Erythroblast (primary cell): ENCODE results near the gene MOXD1.

ENCODE experiments used
- GATA1 ChIP-seq: IDR thresholded peaks from 2 replicates; pipeline ENCODE4 v1.6.1; 2011; ENCODE audit warnings: low read depth, mild to moderate bottlenecking, control low read depth, low read length, moderate library complexity
- POLR2A ChIP-seq: IDR thresholded peaks from 2 replicates; pipeline ENCODE4 v1.6.1; 2011; ENCODE audit warnings: mild to moderate bottlenecking, low read length

DNA sequence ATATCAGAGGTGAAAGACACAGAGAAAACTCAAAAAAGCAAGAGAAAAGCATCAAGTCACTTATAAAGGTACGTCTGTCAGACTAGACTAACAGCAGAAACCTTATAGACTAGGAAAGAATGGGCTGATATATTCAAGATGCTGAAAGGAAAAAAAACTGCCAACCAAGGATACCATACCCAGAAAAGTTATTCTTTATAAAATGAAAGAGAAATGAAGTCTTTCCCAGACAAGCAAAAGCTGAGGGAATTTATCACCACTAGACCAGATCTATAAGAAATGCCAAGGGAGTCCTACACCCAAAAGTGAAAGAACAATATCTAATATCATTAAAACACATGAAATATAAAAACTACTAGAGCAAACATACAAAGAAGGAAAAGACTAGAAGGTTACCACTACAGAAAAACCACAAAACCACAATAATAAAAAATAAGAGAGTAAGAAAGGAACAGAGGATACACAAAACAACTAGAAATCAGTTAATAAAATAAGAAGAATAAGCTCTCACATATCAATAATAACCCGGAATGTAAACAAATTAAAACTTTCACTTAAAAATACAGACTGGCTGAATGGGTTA, 6.2 kb downstream of the MOXD1 start:
- TF ChIP-seq POLR2A (no peak), GATA1 (no peak)
